Lower leg skin (tissue), 3 donors: ENCODE data around the gene LGMN.

Experiments used
- POLR2A ChIP-seq, 2 donors: fragments of 450-650 bp; IDR thresholded peaks; one replicate each; pipeline ENCODE4 v1.6.1; 2016 to 2017; ENCODE audit warnings: antibody characterized with exemption in 2 of 2, mild to moderate bottlenecking in 1 of 2, moderate library complexity in 1 of 2
- TF ChIP-seq, protein P1 (sequence below), 3 donors: fragments of 450-650 bp; IDR thresholded peaks; one replicate each; pipeline ENCODE4 v1.5.1; 2016; ENCODE audit warnings: antibody characterized with exemption in 3 of 3, mild to moderate bottlenecking in 3 of 3, moderate library complexity in 2 of 3

DNA sequence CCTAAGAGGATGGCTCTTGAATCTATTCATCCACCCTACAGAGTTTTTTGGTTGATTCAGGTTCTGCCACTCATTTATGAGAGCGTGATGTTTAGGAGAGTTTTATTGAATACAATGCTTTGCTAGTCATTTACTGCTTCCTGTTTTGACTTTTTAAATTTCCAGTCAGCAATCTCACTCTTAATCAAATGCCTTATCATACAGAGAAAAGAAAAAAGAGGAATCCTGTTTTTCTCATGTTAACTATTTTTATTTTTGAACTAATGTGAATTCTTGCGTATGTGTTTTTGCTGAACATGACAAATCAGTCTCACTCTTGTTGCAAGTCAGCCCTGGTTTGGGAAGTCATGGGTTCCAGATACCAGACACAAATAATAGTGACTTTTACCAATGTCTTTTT, 22.1 kb upstream of the LGMN start:
- TF ChIP-seq POLR2A (IDR thresholded peaks at IDR 0.05), result no peak
- TF ChIP-seq, protein P1, sequence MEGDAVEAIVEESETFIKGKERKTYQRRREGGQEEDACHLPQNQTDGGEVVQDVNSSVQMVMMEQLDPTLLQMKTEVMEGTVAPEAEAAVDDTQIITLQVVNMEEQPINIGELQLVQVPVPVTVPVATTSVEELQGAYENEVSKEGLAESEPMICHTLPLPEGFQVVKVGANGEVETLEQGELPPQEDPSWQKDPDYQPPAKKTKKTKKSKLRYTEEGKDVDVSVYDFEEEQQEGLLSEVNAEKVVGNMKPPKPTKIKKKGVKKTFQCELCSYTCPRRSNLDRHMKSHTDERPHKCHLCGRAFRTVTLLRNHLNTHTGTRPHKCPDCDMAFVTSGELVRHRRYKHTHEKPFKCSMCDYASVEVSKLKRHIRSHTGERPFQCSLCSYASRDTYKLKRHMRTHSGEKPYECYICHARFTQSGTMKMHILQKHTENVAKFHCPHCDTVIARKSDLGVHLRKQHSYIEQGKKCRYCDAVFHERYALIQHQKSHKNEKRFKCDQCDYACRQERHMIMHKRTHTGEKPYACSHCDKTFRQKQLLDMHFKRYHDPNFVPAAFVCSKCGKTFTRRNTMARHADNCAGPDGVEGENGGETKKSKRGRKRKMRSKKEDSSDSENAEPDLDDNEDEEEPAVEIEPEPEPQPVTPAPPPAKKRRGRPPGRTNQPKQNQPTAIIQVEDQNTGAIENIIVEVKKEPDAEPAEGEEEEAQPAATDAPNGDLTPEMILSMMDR (IDR thresholded peaks at IDR 0.05), result no peak
